SK-N-SH treated with all-trans-retinoic acid at 6 μM for 48 hours (cell line): ENCODE measurements around the gene DNER.

Source experiments
- ATAC-seq: fragments of 200-7000 bp; cut with Tn5 transposase; 3 replicates; pipeline ENCODE4 v1.9.1; 2020; ENCODE audit warnings: mild to moderate bottlenecking, moderate library complexity
- ARNTL ChIP-seq: fragments of 450-650 bp; formaldehyde crosslinking; IDR thresholded peaks from 2 replicates; pipeline ENCODE4 v1.5.0; 2020; ENCODE audit warnings: low read depth, mild to moderate bottlenecking, moderate library complexity, borderline replicate concordance
- BACH2 ChIP-seq: fragments of 250-450 bp; sonication (Bioruptor Pico); IDR thresholded peaks from 2 replicates; pipeline ENCODE4 v1.9.0; 2021; ENCODE audit warnings: mild to moderate bottlenecking, borderline replicate concordance
- CSDC2 ChIP-seq: fragments of 250-450 bp; sonication (Bioruptor Pico); IDR thresholded peaks from 2 replicates; pipeline ENCODE4 v1.5.0; 2020; ENCODE audit warnings: mild to moderate bottlenecking, moderate library complexity
- GLIS3 ChIP-seq: fragments of 250-450 bp; sonication (Bioruptor Pico); IDR thresholded peaks from 2 replicates; pipeline ENCODE4 v1.5.0; 2020; ENCODE audit warnings: mild to moderate bottlenecking, moderate library complexity
- ISL1 ChIP-seq: fragments of 250-450 bp; sonication (Bioruptor Pico); IDR thresholded peaks from 2 replicates; pipeline ENCODE4 v2.1.2; 2022; ENCODE audit warnings: mild to moderate bottlenecking, moderate library complexity
- OSR1 ChIP-seq: fragments of 250-450 bp; sonication (Bioruptor Pico); IDR thresholded peaks from 2 replicates; pipeline ENCODE4 v1.8.0; 2022; ENCODE audit warnings: moderate library complexity, mild to moderate bottlenecking, inconsistent platforms
- SNAI2 ChIP-seq: fragments of 250-450 bp; sonication (Bioruptor Pico); IDR thresholded peaks from 2 replicates; pipeline ENCODE4 v1.5.0; 2020; ENCODE audit warnings: mild to moderate bottlenecking, moderate library complexity
- TCF4 ChIP-seq: fragments of 250-450 bp; sonication (Bioruptor Pico); IDR thresholded peaks from 2 replicates; pipeline ENCODE4 v1.8.0; 2021; ENCODE audit warnings: mild to moderate bottlenecking, moderate library complexity, borderline replicate concordance
- TOX ChIP-seq: fragments of 250-450 bp; sonication (Bioruptor Pico); IDR thresholded peaks from 2 replicates; pipeline ENCODE4 v1.8.0; 2021; ENCODE audit warnings: mild to moderate bottlenecking, moderate library complexity, borderline replicate concordance
- ZC3H10 ChIP-seq: fragments of 250-450 bp; sonication (Bioruptor Pico); IDR thresholded peaks from 2 replicates; pipeline ENCODE4 v1.5.1; 2021; ENCODE audit warnings: mild to moderate bottlenecking, moderate library complexity
- ZFP3 ChIP-seq: fragments of 250-450 bp; sonication (Bioruptor Pico); IDR thresholded peaks from 2 replicates; pipeline ENCODE4 v1.5.0; 2020; ENCODE audit warnings: mild to moderate bottlenecking, moderate library complexity
- ZNF565 ChIP-seq: fragments of 450-650 bp; formaldehyde crosslinking; conservative IDR thresholded peaks from 2 replicates; pipeline ENCODE4 v1.5.0; 2020; ENCODE audit warnings: low read depth, mild to moderate bottlenecking, moderate library complexity
- ZNF70 ChIP-seq: fragments of 450-650 bp; formaldehyde crosslinking; IDR thresholded peaks from 2 replicates; pipeline ENCODE4 v1.5.0; 2020; ENCODE audit warnings: mild to moderate bottlenecking, moderate library complexity
- TF ChIP-seq, protein P1 (sequence below): fragments of 250-450 bp; sonication (Bioruptor Pico); IDR thresholded peaks from 2 replicates; pipeline ENCODE4 v1.8.0; 2020; ENCODE audit warnings: mild to moderate bottlenecking, moderate library complexity, borderline replicate concordance
- TF ChIP-seq, protein P2 (sequence below): fragments of 250-450 bp; sonication (Bioruptor Pico); IDR thresholded peaks from 2 replicates; pipeline ENCODE4 v1.5.1; 2020; ENCODE audit warnings: low read depth, mild to moderate bottlenecking, moderate library complexity
- TF ChIP-seq, protein P3 (sequence below): fragments of 250-450 bp; sonication (Bioruptor Pico); IDR thresholded peaks from 2 replicates; pipeline ENCODE4 v1.5.1; 2021; ENCODE audit warnings: mild to moderate bottlenecking, moderate library complexity
- TF ChIP-seq, protein P4 (sequence below): fragments of 250-450 bp; sonication (Bioruptor Pico); IDR thresholded peaks from 2 replicates; pipeline ENCODE4 v1.5.0; 2020; ENCODE audit warnings: mild to moderate bottlenecking, moderate library complexity

Gene DNER

DNA sequence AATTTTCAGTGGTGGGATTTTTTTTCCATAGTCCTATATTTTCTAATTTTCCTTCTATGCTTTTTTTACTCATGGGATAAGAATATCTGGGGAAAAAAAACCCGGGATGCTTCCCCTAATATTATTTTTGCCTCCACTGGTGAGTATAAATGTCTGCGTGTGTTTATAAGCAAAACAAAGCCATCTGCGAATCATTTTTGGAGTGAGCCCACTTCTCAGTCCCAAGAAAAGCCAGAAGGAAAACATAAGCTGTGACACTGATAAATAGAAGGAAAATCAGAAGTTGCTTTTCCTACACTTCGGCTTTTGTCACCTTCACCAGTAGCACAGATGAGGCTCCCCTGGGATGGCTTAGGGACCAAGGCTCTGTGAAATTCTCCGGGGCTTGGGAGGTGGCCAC lies 308.6 kb downstream of the DNER start:
- TF ChIP-seq CSDC2 (CRISPR knock-in tag) (no peak), ZNF70 (CRISPR knock-in tag) (no peak), TOX (CRISPR knock-in tag) (no peak), ZC3H10 (CRISPR knock-in tag) (no peak), GLIS3 (no peak)
- TF ChIP-seq, protein P1, sequence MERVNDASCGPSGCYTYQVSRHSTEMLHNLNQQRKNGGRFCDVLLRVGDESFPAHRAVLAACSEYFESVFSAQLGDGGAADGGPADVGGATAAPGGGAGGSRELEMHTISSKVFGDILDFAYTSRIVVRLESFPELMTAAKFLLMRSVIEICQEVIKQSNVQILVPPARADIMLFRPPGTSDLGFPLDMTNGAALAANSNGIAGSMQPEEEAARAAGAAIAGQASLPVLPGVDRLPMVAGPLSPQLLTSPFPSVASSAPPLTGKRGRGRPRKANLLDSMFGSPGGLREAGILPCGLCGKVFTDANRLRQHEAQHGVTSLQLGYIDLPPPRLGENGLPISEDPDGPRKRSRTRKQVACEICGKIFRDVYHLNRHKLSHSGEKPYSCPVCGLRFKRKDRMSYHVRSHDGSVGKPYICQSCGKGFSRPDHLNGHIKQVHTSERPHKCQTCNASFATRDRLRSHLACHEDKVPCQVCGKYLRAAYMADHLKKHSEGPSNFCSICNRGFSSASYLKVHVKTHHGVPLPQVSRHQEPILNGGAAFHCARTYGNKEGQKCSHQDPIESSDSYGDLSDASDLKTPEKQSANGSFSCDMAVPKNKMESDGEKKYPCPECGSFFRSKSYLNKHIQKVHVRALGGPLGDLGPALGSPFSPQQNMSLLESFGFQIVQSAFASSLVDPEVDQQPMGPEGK (CRISPR knock-in tag), result no peak
- ATAC-seq, result no peak

DNA sequence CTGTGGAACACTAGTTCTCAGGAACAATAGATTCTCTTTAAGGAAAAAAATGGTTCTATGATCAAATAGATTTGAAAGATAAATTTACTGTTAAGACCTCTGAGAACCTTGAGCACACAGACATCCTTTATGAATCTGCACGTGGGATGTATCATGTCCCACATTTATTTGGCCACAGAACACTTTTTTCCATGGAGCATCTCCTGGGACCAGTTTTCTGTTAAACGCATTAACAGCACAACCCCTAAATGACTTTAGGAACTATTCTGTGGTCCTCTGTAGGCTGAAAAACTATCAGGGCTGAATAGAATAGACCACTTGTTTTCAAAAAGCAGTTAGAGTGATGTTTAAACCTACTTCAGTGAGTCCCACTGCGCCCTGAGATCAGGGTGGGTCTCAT lies 311.1 kb downstream of the DNER start:
- no peak for ATAC-seq
- TF ChIP-seq BACH2 (no peak), ZFP3 (CRISPR knock-in tag) (no peak), ZC3H10 (CRISPR knock-in tag) (no peak), ISL1 (no peak), ARNTL (CRISPR knock-in tag) (no peak), ZNF70 (CRISPR knock-in tag) (no peak), TOX (CRISPR knock-in tag) (no peak), ZNF565 (CRISPR knock-in tag) (no peak), SNAI2 (no peak)
- TF ChIP-seq, protein P2, sequence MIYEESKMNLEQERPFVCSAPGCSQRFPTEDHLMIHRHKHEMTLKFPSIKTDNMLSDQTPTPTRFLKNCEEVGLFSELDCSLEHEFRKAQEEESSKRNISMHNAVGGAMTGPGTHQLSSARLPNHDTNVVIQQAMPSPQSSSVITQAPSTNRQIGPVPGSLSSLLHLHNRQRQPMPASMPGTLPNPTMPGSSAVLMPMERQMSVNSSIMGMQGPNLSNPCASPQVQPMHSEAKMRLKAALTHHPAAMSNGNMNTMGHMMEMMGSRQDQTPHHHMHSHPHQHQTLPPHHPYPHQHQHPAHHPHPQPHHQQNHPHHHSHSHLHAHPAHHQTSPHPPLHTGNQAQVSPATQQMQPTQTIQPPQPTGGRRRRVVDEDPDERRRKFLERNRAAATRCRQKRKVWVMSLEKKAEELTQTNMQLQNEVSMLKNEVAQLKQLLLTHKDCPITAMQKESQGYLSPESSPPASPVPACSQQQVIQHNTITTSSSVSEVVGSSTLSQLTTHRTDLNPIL, result no peak

DNA sequence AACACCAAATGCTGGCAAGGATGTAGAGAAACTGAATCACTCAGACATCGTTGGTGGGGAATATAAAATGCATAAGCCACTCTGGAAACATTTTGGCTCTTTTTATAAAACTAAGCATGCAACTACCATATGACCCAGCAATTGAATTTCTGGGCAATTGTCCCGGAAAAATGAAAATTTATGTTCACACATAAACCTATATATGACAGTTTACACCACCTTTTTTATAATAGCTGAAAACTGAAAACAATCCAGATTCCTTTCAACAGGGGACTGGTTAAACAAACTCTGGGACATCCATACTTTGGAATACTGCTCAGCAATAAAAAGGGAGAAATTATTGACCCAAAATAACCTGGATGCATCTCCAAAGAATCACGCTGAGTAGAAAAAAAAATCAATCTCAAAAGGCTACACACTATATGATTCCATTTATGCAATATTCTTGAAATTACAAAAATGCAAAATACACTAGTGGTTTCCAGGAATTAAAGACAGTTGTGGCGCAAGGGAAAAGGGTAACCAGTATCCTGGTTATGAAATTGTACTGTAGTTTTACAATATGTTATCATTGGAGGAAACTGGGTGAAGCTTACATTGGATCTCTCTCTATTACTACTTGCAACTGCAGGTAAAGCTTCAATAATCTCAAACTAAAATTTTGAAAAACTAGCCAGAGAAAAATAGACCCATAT lies 313.0 kb downstream of the DNER start:
- ATAC-seq, result no peak

DNA sequence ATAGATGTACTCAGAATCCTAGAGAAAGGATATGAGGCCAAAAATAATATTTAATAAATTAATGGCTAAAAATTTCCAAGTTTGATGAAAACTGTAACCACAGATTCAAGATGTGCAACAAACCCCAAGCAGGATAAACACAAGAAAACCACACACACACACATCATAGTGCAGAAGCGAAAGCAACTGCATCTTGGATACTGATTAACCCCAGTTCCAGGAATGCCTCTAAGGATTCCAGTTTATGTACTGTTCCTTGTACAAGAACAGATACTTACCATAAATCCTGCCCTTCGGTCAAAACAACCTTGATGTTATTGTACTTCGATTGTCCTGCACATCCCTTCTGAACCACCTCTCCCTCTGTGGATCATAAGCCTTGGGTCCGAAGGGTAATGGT lies 320.4 kb downstream of the DNER start:
- ATAC-seq, result no peak
- TF ChIP-seq, protein P3, sequence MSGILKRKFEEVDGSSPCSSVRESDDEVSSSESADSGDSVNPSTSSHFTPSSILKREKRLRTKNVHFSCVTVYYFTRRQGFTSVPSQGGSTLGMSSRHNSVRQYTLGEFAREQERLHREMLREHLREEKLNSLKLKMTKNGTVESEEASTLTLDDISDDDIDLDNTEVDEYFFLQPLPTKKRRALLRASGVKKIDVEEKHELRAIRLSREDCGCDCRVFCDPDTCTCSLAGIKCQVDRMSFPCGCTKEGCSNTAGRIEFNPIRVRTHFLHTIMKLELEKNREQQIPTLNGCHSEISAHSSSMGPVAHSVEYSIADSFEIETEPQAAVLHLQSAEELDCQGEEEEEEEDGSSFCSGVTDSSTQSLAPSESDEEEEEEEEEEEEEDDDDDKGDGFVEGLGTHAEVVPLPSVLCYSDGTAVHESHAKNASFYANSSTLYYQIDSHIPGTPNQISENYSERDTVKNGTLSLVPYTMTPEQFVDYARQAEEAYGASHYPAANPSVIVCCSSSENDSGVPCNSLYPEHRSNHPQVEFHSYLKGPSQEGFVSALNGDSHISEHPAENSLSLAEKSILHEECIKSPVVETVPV, result no peak
- TF ChIP-seq ZC3H10 (CRISPR knock-in tag), result no peak
- no peak for TF ChIP-seq OSR1 (CRISPR knock-in tag)
- TF ChIP-seq ARNTL (CRISPR knock-in tag), result no peak

More for the DNA sequence above, 313.0 kb downstream of the DNER start:
- TF ChIP-seq OSR1 (CRISPR knock-in tag) (no peak), ZNF70 (CRISPR knock-in tag) (no peak), TCF4 (CRISPR knock-in tag) (no peak), TOX (CRISPR knock-in tag) (no peak), ZC3H10 (CRISPR knock-in tag) (no peak)
- TF ChIP-seq, protein P4, sequence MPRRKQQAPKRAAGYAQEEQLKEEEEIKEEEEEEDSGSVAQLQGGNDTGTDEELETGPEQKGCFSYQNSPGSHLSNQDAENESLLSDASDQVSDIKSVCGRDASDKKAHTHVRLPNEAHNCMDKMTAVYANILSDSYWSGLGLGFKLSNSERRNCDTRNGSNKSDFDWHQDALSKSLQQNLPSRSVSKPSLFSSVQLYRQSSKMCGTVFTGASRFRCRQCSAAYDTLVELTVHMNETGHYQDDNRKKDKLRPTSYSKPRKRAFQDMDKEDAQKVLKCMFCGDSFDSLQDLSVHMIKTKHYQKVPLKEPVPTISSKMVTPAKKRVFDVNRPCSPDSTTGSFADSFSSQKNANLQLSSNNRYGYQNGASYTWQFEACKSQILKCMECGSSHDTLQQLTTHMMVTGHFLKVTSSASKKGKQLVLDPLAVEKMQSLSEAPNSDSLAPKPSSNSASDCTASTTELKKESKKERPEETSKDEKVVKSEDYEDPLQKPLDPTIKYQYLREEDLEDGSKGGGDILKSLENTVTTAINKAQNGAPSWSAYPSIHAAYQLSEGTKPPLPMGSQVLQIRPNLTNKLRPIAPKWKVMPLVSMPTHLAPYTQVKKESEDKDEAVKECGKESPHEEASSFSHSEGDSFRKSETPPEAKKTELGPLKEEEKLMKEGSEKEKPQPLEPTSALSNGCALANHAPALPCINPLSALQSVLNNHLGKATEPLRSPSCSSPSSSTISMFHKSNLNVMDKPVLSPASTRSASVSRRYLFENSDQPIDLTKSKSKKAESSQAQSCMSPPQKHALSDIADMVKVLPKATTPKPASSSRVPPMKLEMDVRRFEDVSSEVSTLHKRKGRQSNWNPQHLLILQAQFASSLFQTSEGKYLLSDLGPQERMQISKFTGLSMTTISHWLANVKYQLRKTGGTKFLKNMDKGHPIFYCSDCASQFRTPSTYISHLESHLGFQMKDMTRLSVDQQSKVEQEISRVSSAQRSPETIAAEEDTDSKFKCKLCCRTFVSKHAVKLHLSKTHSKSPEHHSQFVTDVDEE (CRISPR knock-in tag), result no peak
- TF ChIP-seq, protein P2, result no peak
